NCI-H1092 treated with DMSO at 0.1 percent for 48 hours (cell line): ENCODE data around the gene CCR6.
A peak's percentile ranks its signal among the peaks of the same experiment; 100 is the strongest.

Experiments used
- DNase-seq: peaks from one replicate; lab custom pipeline; 2025; lab: John Stamatoyannopoulos, UW

CCR6 gene

DNA sequence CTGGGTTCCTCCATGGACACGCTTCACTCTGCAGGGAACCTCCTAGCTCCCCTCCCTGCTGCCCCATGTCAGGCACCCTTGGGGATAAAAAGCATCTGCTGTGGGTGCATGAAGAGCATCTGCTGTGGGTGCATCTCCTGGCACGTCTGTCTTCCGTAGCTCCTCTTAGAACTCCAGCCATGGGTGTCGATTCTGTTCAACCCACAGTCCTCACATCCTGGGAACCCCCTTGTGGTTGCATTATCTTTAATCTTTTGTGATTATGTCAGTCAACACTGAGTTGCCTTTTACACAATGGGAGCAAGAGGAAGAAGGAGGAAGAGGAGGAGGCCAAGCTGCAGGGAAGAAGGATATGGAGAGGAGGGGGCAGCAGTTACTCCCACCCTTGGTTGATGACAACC lies 24.1 kb upstream of the CCR6 start:
- no peak for DNase-seq

DNA sequence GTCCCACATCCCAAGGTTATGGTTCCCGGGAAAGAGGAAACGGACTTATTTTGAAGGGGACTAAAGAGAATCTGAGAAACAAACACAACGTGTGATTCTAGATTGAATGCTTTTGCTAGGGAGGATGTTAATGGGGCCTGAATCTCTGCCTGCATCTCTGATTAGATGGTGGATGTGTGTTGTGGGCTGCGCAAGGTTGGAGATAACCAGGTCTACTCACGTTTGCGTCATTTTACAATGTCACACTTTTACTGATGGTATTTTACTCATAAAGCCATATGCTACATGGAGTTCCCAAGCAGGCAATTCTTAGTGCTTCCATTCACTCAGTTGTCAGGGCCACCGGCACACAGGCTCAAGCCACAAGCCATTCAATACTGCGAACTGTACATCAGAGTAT lies 23.2 kb upstream of the CCR6 start:
- no peak for DNase-seq

GRCh38 chr6:167100241-167100674 lies 22.6 kb upstream of the CCR6 start:
- DNase-seq: no peak

- DNase-seq: no peak
Measured at GRCh38 chr6:167102318-167102717, 20.6 kb upstream of the CCR6 start.

DNA sequence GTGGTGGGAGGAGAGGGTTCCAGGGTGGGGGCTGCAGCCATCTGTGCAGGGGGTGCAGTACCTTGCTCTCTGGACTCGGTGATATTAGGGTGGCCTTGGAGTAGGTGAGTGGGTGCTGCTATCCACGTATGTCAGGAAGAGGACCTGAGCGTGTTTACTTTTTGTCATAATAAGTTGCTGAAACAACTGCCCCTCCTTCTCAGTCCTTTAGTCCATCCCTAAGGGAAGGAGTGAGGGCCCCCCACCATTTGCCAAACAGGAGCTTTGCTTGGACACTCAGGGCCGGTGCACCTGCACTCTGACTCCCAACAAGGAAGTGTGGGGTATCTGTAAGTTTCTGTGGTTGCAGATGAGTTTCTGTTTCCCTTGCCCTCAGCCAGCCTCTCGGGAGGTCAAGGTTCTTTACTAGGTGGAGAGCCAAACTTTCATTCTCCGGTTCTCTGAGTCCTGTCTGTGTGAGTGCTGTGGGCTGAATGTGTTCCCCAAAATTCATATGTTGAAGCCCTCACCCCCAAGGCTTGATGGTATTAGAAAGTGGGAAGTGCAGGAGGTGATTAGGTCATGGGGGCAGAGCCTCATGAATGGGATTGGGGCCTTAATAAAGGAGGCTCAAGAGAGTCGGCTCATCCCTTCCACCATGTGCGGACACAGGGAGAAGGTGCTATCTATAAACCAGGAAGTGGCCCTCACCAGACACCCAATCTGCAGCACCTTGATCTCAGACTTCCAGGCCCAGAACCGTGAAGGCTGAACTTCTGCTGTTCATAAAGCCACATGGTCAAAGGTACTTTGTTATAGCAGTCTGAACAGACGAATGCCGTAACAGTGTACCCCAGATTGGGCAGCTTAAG lies 19.6 kb upstream of the CCR6 start:
- DNase-seq: no peak

- DNase-seq: no peak
Measured at GRCh38 chr6:167104388-167104787, 18.5 kb upstream of the CCR6 start.

DNA sequence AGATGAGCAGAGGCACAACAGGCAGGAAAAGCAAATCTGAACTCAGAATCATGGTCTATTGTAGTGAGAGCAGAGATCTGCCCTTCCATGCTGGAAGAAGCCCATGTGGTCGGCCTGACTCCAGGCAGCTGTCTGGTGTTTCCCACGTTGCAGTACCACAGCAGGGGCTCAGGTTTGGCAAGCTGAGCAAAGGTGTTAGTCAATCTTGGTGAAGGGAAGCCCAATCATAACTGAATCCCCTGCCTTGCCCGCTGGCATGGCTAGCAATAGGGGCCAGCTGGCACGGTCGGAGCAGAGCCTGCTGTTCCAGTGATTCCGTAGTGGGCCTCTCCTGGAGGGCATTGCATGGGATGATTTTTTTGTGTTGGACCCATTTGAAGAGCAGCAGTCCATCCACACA lies 17.8 kb upstream of the CCR6 start:
- DNase-seq: no peak

DNA sequence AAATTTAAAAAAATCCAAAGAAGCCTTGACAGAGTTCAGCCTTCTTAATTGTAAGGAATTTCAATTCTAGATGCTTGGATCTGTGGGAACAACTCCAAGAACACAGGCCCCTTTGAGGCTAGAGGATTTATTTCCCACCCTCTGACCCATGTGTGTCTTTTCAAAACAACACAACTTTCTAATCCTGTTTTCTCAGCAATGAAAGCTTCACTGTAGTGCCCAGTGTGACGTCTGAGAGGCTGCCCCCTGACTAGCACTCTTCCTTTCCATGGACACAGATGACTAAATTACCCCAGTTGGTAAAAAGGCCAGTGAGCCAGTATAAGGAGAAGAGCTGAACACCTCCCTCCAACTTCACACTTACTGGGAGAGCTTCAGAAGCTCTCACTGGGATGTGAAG lies 16.5 kb upstream of the CCR6 start:
- DNase-seq: no peak

- no peak for DNase-seq
Measured at GRCh38 chr6:167107787-167108186, 15.1 kb upstream of the CCR6 start.

DNA sequence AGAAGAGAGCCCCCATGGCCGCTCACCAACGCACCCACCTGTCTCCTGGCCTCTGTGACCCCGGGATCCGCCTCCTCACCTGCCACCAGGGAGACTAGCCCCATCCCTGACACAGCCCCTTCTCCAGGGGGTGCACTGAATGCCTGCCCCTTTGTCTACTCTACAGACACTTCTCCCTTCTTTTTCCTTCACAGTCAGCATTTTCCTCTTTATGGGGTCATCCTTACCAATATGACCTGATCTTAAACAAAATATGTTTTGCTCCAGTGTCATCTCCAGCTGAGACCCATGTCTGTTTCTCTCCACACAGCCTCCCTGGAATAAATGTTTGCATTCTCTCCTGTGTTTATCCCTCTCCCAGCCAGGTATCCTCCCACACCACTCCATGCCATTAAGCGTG lies 14.6 kb upstream of the CCR6 start:
- DNase-seq: no peak

GRCh38 chr6:167109651-167110050 lies 13.2 kb upstream of the CCR6 start:
- no peak for DNase-seq

DNA sequence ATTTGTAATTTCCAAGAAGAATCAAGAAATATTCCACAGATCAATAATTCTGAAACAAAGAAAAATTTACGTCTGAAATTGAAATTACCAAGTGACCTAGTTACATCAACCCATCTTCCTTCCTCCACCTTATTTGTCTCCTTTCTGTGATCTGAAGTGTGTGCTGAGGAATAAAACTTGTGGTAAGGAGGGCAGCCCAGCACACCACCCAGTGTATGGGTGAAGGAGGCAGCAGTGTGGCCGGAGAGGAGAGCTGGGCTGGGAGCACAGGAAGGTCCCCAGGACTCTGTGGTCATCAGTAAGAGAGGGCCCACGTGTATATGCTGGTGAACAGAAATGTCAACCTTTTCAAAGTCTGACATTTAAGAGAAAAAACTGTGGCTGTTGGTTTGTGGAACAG lies 11.3 kb upstream of the CCR6 start:
- DNase-seq: no peak

GRCh38 chr6:167112421-167112820 lies 10.5 kb upstream of the CCR6 start:
- DNase-seq: no peak

GRCh38 chr6:167113047-167113754 lies 9.7 kb upstream of the CCR6 start:
- DNase-seq: no peak

DNA sequence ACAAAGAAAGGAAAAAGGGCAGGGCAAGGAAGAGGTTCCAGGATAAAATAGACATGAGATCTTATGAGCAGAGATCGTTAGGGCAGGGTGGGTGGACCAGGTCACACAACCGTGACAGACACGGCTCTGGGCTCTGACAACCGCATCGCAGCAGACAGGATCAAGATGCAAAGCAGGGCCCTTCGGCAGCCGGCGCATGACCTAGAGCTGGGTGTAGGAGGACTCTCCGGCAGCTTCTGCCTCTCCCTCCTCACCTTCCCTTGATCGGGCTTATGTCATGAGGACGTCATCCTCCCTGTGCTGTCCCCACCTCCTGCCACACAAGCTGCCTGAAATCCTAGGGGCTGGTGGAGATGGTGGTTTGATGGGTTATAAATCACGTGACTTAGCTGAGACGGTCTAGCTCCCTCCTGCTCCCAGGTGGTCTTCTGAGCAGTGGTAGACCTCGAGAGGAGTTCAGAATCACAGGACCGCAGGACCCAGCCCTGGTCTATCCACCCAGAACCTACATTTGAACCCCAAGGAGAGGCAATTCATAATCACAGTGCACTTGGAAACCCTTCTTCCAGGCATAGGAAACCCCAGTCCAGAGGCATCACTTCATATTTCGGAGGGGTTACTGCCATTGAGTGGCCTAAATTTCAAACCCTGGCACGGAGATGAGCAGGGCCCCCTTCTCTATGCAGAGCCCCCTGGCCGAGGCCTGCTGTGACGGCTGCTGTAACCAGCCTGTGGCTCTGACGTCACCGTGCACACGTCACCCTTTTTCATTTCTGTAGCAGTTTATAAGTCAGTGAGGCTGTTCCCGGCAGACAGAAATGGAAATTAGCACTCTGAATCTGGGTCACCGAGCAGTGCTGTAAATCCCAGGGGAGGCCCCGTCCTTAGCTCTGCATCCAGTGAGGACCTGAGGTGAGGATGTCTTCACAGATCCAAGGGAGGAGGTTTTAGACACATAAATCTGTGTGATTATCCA lies 8.7 kb upstream of the CCR6 start:
- DNase-seq: no peak

DNA sequence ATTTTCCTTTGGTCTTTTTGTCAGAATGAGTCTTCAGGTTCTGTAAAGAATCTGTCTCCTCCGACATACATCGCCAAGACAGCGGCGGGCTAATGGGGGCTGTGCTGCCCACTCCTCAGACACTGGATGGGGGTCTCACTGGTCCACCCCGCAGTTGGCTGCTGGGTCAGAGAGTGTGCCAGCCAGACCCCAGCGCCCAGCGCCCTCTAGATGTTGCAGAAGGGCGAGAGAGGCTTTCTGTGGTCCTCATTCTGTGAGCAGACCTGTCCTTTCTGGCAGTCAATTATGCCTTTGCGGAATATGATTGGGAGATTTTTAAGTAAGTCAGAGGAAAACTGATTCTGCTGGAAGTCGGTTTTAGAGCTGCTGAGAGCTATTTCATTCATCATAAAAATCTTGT lies 7.8 kb upstream of the CCR6 start:
- no peak for DNase-seq

- DNase-seq: peak; percentile 30
Measured at GRCh38 chr6:167116109-167116837, 6.6 kb upstream of the CCR6 start.

DNA sequence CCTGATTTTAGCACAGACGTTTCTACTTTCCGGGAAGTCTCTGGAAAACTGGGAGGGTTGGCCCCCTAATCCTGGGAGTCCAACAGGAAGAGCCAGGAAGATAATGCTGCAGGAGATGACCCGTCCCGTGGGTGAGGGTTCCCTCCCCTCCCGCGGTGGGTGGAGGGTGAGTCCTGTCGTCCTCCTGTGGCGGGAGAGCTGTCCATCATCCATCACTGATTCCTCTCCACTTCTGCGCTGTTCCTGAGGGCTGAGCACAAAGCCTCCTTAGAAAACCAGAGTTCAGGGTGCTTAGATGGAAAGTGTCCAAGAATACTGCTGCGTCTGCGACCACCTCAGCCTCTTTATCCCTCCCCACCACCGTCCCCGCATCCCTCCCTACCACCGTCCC lies 6.1 kb upstream of the CCR6 start:
- no peak for DNase-seq

DNA sequence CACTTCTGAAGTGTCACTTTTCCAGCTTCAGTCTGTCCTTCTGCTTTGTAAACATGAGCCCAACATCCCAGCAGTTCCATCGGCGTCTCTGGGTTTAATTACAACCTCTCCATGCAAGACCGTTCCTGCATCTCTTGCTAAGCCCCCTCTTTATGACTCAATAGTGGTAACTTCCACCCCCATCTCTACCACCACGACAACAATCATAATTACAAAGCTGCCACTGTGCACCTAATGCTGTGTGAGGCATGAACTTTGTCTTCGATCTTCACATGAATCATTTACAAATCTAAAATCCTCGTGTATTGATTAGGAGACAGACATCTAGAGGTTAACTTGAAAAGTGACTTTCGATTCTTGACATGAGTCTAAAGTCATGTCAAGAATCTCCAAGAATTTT lies 4.9 kb upstream of the CCR6 start:
- no peak for DNase-seq

DNA sequence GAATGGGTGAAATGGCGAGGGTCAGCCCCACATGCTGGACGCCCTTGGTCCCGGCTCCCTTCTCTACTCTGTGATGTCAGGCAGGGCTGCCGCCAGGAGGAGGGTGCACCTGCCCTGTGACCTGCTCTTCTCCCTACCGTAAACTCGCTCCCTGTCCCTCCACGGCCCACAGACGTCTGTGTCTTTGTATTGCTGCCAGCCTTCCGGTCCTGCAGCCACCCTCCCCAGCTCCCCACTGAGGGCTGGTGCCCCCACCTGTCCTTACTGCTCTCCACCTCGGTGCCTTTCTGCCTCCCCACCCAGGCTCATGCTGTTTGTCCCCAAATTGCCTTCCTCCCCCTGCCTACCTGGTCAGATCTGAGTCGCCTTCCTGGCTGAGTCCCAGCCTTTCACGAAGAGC lies 4.1 kb upstream of the CCR6 start:
- DNase-seq: no peak

- DNase-seq: no peak
Measured at GRCh38 chr6:167119670-167120582, 3.0 kb upstream of the CCR6 start.
